ENCODE results near the gene OR51A4.

DNA sequence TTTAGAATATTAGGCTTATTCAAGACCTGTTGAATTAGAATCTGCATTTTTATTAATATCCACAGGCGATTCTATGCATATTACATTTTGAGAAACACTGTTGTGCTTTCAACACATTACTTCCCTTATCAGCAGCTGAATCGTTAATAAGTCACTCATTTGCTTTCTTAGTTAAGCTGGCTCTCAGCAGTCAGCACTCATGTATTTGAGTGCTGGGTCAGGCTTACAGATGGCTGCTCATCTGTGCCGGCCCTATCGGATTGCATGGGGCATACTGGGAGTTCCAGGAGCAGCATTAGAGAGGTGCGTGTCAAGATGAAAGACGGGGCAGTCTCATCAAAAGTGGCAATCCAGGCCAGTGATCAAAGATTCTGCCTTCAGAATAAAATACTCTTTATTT, 36.4 kb upstream of the OR51A4 start:
- TF ChIP-seq, protein P1, sequence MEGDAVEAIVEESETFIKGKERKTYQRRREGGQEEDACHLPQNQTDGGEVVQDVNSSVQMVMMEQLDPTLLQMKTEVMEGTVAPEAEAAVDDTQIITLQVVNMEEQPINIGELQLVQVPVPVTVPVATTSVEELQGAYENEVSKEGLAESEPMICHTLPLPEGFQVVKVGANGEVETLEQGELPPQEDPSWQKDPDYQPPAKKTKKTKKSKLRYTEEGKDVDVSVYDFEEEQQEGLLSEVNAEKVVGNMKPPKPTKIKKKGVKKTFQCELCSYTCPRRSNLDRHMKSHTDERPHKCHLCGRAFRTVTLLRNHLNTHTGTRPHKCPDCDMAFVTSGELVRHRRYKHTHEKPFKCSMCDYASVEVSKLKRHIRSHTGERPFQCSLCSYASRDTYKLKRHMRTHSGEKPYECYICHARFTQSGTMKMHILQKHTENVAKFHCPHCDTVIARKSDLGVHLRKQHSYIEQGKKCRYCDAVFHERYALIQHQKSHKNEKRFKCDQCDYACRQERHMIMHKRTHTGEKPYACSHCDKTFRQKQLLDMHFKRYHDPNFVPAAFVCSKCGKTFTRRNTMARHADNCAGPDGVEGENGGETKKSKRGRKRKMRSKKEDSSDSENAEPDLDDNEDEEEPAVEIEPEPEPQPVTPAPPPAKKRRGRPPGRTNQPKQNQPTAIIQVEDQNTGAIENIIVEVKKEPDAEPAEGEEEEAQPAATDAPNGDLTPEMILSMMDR (conservative IDR thresholded peaks at IDR 0.05): no peak
- no peak for TF ChIP-seq ZFX (IDR thresholded peaks at IDR 0.05)

All from C4-2B (cell line).